ENCODE results near the gene TLL1.

DNA sequence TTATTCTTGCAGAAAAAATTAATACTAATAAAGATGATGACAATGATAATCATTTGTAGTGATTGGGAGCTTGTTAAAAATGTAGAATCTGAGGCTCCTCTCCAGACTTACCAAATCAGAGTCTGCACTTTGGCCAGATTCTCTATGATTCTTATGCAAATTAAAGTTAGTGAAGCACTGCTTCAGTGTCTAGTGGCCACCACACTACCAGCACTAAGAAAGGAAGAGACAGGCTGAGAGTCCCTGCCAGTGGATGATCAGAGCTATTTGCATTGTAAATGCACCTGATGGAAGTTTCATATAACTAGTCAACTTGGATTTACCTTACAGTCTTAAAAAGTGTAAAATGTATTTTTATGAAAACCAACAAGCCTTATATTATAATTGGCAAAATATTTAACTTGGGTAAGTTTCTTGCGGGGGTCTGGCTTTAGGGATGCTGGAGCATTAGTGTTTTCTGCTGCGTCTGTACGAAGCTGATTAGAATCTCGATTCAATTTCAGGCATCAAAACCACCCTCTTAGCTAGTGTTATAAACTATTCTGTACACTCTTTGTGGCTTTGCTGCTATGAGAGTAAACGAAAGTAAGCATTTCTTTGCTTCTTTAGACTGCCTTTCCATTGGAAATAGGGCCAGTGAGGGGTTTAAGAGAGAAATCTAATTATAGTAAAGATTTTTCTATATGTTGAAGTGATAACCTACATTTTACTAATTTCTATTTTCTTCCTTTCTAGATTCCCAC is 114.1 kb downstream of the TLL1 start:
- TF ChIP-seq, protein P1, sequence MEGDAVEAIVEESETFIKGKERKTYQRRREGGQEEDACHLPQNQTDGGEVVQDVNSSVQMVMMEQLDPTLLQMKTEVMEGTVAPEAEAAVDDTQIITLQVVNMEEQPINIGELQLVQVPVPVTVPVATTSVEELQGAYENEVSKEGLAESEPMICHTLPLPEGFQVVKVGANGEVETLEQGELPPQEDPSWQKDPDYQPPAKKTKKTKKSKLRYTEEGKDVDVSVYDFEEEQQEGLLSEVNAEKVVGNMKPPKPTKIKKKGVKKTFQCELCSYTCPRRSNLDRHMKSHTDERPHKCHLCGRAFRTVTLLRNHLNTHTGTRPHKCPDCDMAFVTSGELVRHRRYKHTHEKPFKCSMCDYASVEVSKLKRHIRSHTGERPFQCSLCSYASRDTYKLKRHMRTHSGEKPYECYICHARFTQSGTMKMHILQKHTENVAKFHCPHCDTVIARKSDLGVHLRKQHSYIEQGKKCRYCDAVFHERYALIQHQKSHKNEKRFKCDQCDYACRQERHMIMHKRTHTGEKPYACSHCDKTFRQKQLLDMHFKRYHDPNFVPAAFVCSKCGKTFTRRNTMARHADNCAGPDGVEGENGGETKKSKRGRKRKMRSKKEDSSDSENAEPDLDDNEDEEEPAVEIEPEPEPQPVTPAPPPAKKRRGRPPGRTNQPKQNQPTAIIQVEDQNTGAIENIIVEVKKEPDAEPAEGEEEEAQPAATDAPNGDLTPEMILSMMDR (IDR thresholded peaks at IDR 0.05 in 8 of 11, conservative IDR thresholded peaks at IDR 0.05 in 3 of 11): no peak
- no peak for TF ChIP-seq POLR2A (IDR thresholded peaks at IDR 0.05)

All from spleen (tissue), 7 donors.